Endodermal cell (in vitro differentiated cells): ENCODE data around the gene FER. TPM values are rescaled to one million over a fixed set of nuclear protein-coding genes. Genes with fewer than 3 reads are reported as not detected.

ENCODE experiments used
- DNase-seq: peaks from one replicate; pipeline ENCODE4 v3.0.0-alpha.2; 2017
- H3K27ac ChIP-seq: 2 replicates; pipeline ENCODE4 v1.5.1; 2013; ENCODE audit warnings: mild to moderate bottlenecking, low read depth, low read length, moderate library complexity
- H3K27me3 ChIP-seq: 2 replicates; pipeline ENCODE4 v1.6.1; 2013; ENCODE audit warnings: mild to moderate bottlenecking, low read length, moderate library complexity; ENCODE audit not compliant: insufficient read depth, control insufficient read depth, poor library complexity, severe bottlenecking
- H3K36me3 ChIP-seq: 2 replicates; pipeline ENCODE4 v1.7.0; 2013; ENCODE audit warnings: mild to moderate bottlenecking, low read length, moderate library complexity; ENCODE audit not compliant: control insufficient read depth, insufficient read depth
- H3K4me1 ChIP-seq: one replicate; pipeline ENCODE4 v1.7.0; 2013; ENCODE audit warnings: low read length; ENCODE audit not compliant: control insufficient read depth, insufficient read depth
- H3K4me3 ChIP-seq: 2 replicates; pipeline ENCODE4 v1.5.1; 2013; ENCODE audit warnings: mild to moderate bottlenecking, low read length, moderate library complexity
- H3K9ac ChIP-seq: 2 replicates; pipeline ENCODE4 v1.6.1; 2013; ENCODE audit warnings: mild to moderate bottlenecking, low read length, moderate library complexity; ENCODE audit not compliant: poor library complexity, severe bottlenecking; ENCODE audit errors: extremely low read depth
- H3K9me3 ChIP-seq: 2 replicates; pipeline ENCODE4 v1.6.1; 2013; ENCODE audit warnings: mild to moderate bottlenecking, low read length, moderate library complexity; ENCODE audit not compliant: control insufficient read depth
- H3K27ac Mint-ChIP-seq: 2 replicates; pipeline ENCODE4 v1.8.0; 2020; ENCODE audit warnings: mixed read lengths
- H3K27me3 Mint-ChIP-seq: 2 replicates; pipeline ENCODE4 v1.8.0; 2021; ENCODE audit warnings: mild to moderate bottlenecking, mixed read lengths; ENCODE audit not compliant: insufficient read depth
- H3K36me3 Mint-ChIP-seq: 2 replicates; pipeline ENCODE4 v1.8.0; 2020; ENCODE audit warnings: low read depth, mixed read lengths
- H3K4me1 Mint-ChIP-seq: 2 replicates; pipeline ENCODE4 v1.8.0; 2020; ENCODE audit warnings: mixed read lengths
- H3K4me3 Mint-ChIP-seq: 2 replicates; pipeline ENCODE4 v1.8.0; 2020; ENCODE audit warnings: mild to moderate bottlenecking, moderate library complexity, mixed read lengths
- H3K9me3 Mint-ChIP-seq: 2 replicates; pipeline ENCODE4 v1.8.0; 2020; ENCODE audit warnings: mild to moderate bottlenecking, mixed read lengths
- CTCF ChIP-seq: fragments of 200-600 bp; sonication (generic); conservative IDR thresholded peaks from 2 replicates; pipeline ENCODE4 v1.5.0; 2021; ENCODE audit warnings: antibody characterized with exemption, mild to moderate bottlenecking
- WGBS, 2 experiments: methylation state at CpG; one replicate each; pipeline versions ENCODE4 v1.1.5 to v1.1.7; 2013; ENCODE audit warnings: missing lambda C conversion rate in 2 of 2, mixed read lengths in 1 of 2; ENCODE audit not compliant: insufficient coverage in 1 of 2, insufficient read length in 1 of 2; 5-methylcytosine and 5-hydroxymethylcytosine counted together
- total RNA-seq, 2 donors: library from RNA; stranded (reverse); fragmentation: NEBNext Ultra II Directional in 1 of 2; extraction: Animal tissue kit (Norgen Biotek cat#: 25700) in 1 of 2; gene quantifications; 2 replicates in 1 of 2; 3 replicates in 1 of 2; pipeline ENCODE4 v1.2.1, GENCODE V29; 2021

The FER gene
- total RNA-seq, 2 donors from 2014 or later = 24.5 to 26.8 TPM

- peaks cover 38% of the 10 kb centered on the region for H3K9me3 Mint-ChIP-seq
- H3K4me3 Mint-ChIP-seq = no peak overlapping the region
- Histone ChIP-seq H3K9ac (no peak overlapping the region), H3K4me3 (no peak overlapping the region), H3K27ac (no peak overlapping the region), H3K36me3 (no peaks in the 10 kb centered on the region), H3K4me1 (no peaks in the 10 kb centered on the region), H3K27me3 (no peaks in the 10 kb centered on the region), H3K9me3 (peaks cover 33% of the 10 kb centered on the region)
- no peak for TF ChIP-seq CTCF
- 92 to 97% methylated on average over 3 of the region's 3 CpGs for WGBS, 2 experiments
- peaks cover 8% of the 10 kb centered on the region for H3K4me1 Mint-ChIP-seq
- H3K27me3 Mint-ChIP-seq = no peaks in the 10 kb centered on the region
- no peak for DNase-seq
- peaks cover 57% of the 10 kb centered on the region for H3K36me3 Mint-ChIP-seq
- H3K27ac Mint-ChIP-seq = no peak overlapping the region
Observed at GRCh38 chr5:108801301-108801700, 53.6 kb downstream of the FER start.

GRCh38 chr5:108801776-108802175 is 54.1 kb downstream of the FER start:
- H3K9me3 ChIP-seq = peaks cover 37% of the 10 kb centered on the region
- no peaks in the 10 kb centered on the region for H3K36me3 ChIP-seq
- H3K4me3 ChIP-seq = no peak overlapping the region
- Mint-ChIP-seq H3K27me3 (no peaks in the 10 kb centered on the region), H3K4me3 (no peak overlapping the region), H3K36me3 (peaks cover 60% of the 10 kb centered on the region), H3K9me3 (peaks cover 42% of the 10 kb centered on the region), H3K27ac (no peak overlapping the region), H3K4me1 (peaks cover 5% of the 10 kb centered on the region)
- no peak for DNase-seq
- no peaks in the 10 kb centered on the region for H3K27me3 ChIP-seq
- no peak overlapping the region for H3K9ac ChIP-seq
- WGBS, 2 experiments = 97 to 98% methylated on average over 3 to 4 of the region's 4 CpGs
- H3K27ac ChIP-seq = no peak overlapping the region
- TF ChIP-seq CTCF = no peak
- H3K4me1 ChIP-seq = no peaks in the 10 kb centered on the region

GRCh38 chr5:108810717-108811116 is 63.0 kb downstream of the FER start:
- no peak for TF ChIP-seq CTCF
- no peak overlapping the region for H3K27ac Mint-ChIP-seq
- WGBS, 2 experiments = 89 to 100% methylated on average over 1 to 3 of the region's 3 CpGs

More at GRCh38 chr5:108810717-108811116, 63.0 kb downstream of the FER start:
- no peaks in the 10 kb centered on the region for H3K27me3 ChIP-seq
- H3K27ac ChIP-seq = no peak overlapping the region
- H3K4me1 Mint-ChIP-seq = peaks cover 4% of the 10 kb centered on the region
- H3K9ac ChIP-seq = no peak overlapping the region
- H3K4me3 ChIP-seq = no peak overlapping the region
- H3K27me3 Mint-ChIP-seq = no peaks in the 10 kb centered on the region
- H3K36me3 Mint-ChIP-seq = peaks cover 37% of the 10 kb centered on the region
- peaks cover 16% of the 10 kb centered on the region for H3K9me3 ChIP-seq
- peaks cover 47% of the 10 kb centered on the region for H3K9me3 Mint-ChIP-seq
- DNase-seq = no peak
- H3K4me1 ChIP-seq = no peaks in the 10 kb centered on the region
- H3K4me3 Mint-ChIP-seq = no peak overlapping the region
- no peaks in the 10 kb centered on the region for H3K36me3 ChIP-seq
